Right atrium auricular region (tissue), 2 donors: ENCODE results near the gene MZT2B. TPM values are rescaled to one million over a fixed set of nuclear protein-coding genes. Genes with fewer than 3 reads are reported as not detected.
"Not testable (repeated sequence)": the region's sequence is repeated elsewhere in the genome, so short reads cannot be mapped to it uniquely, and the experiment has no call there.

Experiments used
- DNase-seq: peaks from one replicate; pipeline ENCODE4 v3.0.0-alpha.2; 2019; ENCODE audit warnings: low spot score
- H3K27ac ChIP-seq, 2 donors: fragments of 200-600 bp; sonication (generic); 1 replicate in 1 of 2; 2 replicates in 1 of 2; pipeline ENCODE4 v1.5.1; 2016 to 2019
- H3K27me3 ChIP-seq, 2 donors: fragments of 200-600 bp; sonication (generic); one replicate each; pipeline versions ENCODE4 v1.5.1 to v1.6.0; 2017 to 2019
- H3K36me3 ChIP-seq: fragments of 200-600 bp; sonication (generic); one replicate; pipeline ENCODE4 v1.5.1; 2016
- H3K4me1 ChIP-seq, 2 donors: fragments of 200-600 bp; sonication (generic); one replicate each; pipeline versions ENCODE4 v1.5.1 to v1.6.0; 2017 to 2019
- H3K4me3 ChIP-seq, 2 donors: fragments of 200-600 bp; sonication (generic); 1 replicate in 1 of 2; 2 replicates in 1 of 2; pipeline ENCODE4 v1.5.1; 2017 to 2019; ENCODE audit warnings: mild to moderate bottlenecking in 1 of 2, moderate library complexity in 1 of 2
- H3K9me3 ChIP-seq, 2 donors: fragments of 200-600 bp; sonication (generic); one replicate each; pipeline ENCODE4 v1.5.1; 2019
- CTCF ChIP-seq, 2 donors: fragments of 200-600 bp; sonication (generic); IDR thresholded peaks; one replicate each; pipeline ENCODE4 v1.5.1; 2019; ENCODE audit warnings: antibody characterized with exemption in 2 of 2
- total RNA-seq, 2 donors: library from RNA; depleted of rRNA; stranded (reverse); fragments of >200 nt; gene quantifications; one replicate each; pipeline ENCODE4 v1.1.0, GENCODE V29; 2016

Gene MZT2B
- total RNA-seq, 2 donors from 2014 or later: 104 to 157 TPM

DNA sequence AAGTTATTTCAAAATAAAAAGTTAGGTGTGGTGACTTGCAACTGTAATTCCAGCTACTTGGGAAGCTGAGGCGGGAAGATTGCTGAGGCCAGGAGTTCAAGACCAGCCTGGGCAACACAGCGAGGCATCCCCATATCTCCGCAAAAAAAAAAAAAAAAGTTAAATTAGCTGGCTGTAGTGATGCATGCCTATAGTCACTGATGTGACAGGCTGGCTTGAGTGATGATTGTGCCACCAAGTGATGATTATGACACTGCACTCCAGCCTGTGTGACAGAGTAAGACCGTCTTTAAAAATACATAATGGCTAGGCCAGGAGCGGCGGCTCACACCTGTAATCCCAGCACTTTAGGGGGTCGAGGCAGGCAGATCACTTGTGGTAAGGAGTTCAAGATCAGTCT, 12.2 kb upstream of the MZT2B start:
- H3K4me1 ChIP-seq: no peaks in the 10 kb centered on the region
- no peaks in the 10 kb centered on the region for H3K9me3 ChIP-seq
- H3K36me3 ChIP-seq: peaks cover 57% of the 10 kb centered on the region
- TF ChIP-seq CTCF (IDR thresholded peaks at IDR 0.05): no peak
- H3K27ac ChIP-seq: no peak overlapping the region
- no peak for DNase-seq
- H3K4me3 ChIP-seq: no peak overlapping the region
- H3K27me3 ChIP-seq: no peaks in the 10 kb centered on the region

- H3K27ac ChIP-seq, DNase-seq, H3K27me3 ChIP-seq, H3K4me1 ChIP-seq, H3K4me3 ChIP-seq, H3K9me3 ChIP-seq: not testable (repeated sequence)
- peaks cover 38% of the 10 kb centered on the region for H3K36me3 ChIP-seq
Observed at GRCh38 chr2:130174866-130175265, 7.2 kb upstream of the MZT2B start.

GRCh38 chr2:130180404-130181324, 1.4 kb upstream of the MZT2B start:
- Histone ChIP-seq H3K4me3 (peak overlapping the region; percentile 97 to 99), H3K4me1 (peaks cover 0 to 26% of the 10 kb centered on the region in 2 donors), H3K27ac (peak overlapping the region; percentile 89 to 95)
- DNase-seq, H3K27me3 ChIP-seq, H3K36me3 ChIP-seq, H3K9me3 ChIP-seq: not testable (repeated sequence)

DNA sequence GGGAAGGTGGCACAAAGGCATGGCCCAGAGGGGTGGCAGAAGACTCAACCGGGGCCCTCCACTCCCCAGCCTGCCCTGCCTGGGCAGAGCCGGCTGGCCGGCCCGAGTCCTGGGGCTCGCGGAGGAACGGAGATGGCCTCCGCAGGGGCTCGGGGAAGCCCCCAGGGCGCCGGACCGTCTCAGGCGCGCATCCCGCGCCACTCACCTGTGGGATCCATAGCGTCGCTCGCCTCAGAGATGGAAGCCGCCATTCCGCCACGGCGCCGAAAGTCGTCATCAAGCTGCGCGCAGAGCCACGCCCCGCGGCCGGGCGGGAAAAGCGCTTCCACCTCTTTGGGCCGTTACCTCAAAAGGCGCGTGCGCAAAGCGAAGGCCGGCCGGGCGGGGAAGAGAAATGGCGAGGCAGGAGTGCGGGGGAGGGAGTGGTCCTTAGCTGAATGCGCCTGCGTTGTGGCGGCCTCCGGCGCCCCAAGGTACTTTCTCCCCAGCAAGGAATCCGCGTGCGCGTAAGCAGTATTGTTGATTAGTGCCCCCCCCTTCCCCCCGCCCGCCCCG, 660 bp upstream of the MZT2B start, which contains the start of gene SMPD4:
Gene SMPD4, minus strand, starts transcription at position 278 of the 555 bp plus-strand sequence. CDS start 5,010 bp downstream, outside the sequence.
- Histone ChIP-seq H3K27me3 (no peaks in the 10 kb centered on the region), H3K4me3 (peak within 1 kb of the TSS; percentile 97 to 99), H3K4me1 (peaks cover 0 to 26% of the 10 kb centered on the region in 2 donors), H3K9me3 (no peaks in the 10 kb centered on the region), H3K36me3 (no peaks in the 10 kb centered on the region), H3K27ac (peak within 1 kb of the TSS; percentile 89 to 95)
- TF ChIP-seq CTCF (IDR thresholded peaks at IDR 0.05): no peak
- DNase-seq: peak; percentile 96

GRCh38 chr2:130182826-130183511, 907 bp downstream of the MZT2B start:
- H3K36me3 ChIP-seq, H3K9me3 ChIP-seq, H3K27me3 ChIP-seq, DNase-seq: not testable (repeated sequence)
- Histone ChIP-seq H3K27ac (peak overlapping the region; percentile 89 to 95), H3K4me3 (peak overlapping the region; percentile 97 to 99), H3K4me1 (peaks cover 0 to 26% of the 10 kb centered on the region in 2 donors)

GRCh38 chr2:130183512-130184373, 1.7 kb downstream of the MZT2B start:
- H3K4me3 ChIP-seq: no peak overlapping the region
- no peak for DNase-seq
- H3K36me3 ChIP-seq: no peaks in the 10 kb centered on the region
- peak overlapping the region in 1 of 2 donors; percentile 46 for H3K27ac ChIP-seq
- H3K9me3 ChIP-seq: no peaks in the 10 kb centered on the region
- peaks cover 0 to 26% of the 10 kb centered on the region in 2 donors for H3K4me1 ChIP-seq
- H3K27me3 ChIP-seq: no peaks in the 10 kb centered on the region
- no peak for TF ChIP-seq CTCF (IDR thresholded peaks at IDR 0.05)
